GM21717 (cell line): ENCODE results near the gene TESMIN.

ENCODE experiments used
- ATAC-seq: cut with Tn5 transposase; IDR thresholded peaks from one replicate; pipeline ENCODE4 v1.9.1; 2021; ENCODE audit warnings: mild to moderate bottlenecking, moderate library complexity; ENCODE audit not compliant: unreplicated experiment

TESMIN gene

GRCh38 chr11:68684385-68685356, 66.6 kb downstream of the TESMIN start, which contains the start of gene GAL:
TSS of gene GAL (plus strand) at chr11:68684544. CDS start at chr11:68684924, 380 bp downstream.
- ATAC-seq, result no peak

GRCh38 chr11:68683536-68684384, 67.6 kb downstream of the TESMIN start:
- no peak for ATAC-seq

- ATAC-seq, result no peak
Measured at GRCh38 chr11:68683121-68683520, 68.2 kb downstream of the TESMIN start.

- no peak for ATAC-seq
Measured at GRCh38 chr11:68682531-68682961, 68.8 kb downstream of the TESMIN start.

GRCh38 chr11:68680541-68681231, 70.6 kb downstream of the TESMIN start:
- ATAC-seq, result no peak

- no peak for ATAC-seq
Measured at GRCh38 chr11:68678031-68678441, 73.3 kb downstream of the TESMIN start.

GRCh38 chr11:68677432-68677831, 73.9 kb downstream of the TESMIN start:
- no peak for ATAC-seq

GRCh38 chr11:68674461-68674860, 76.9 kb downstream of the TESMIN start:
- ATAC-seq, result no peak

- ATAC-seq, result no peak
Measured at GRCh38 chr11:68673991-68674390, 77.3 kb downstream of the TESMIN start.

- no peak for ATAC-seq
Measured at GRCh38 chr11:68673306-68673945, 77.9 kb downstream of the TESMIN start.

GRCh38 chr11:68670208-68670992, 80.9 kb downstream of the TESMIN start:
- no peak for ATAC-seq

GRCh38 chr11:68669301-68670090, 81.8 kb downstream of the TESMIN start:
- ATAC-seq, result no peak

GRCh38 chr11:68667511-68668500, 83.5 kb downstream of the TESMIN start:
- no peak for ATAC-seq

GRCh38 chr11:68666849-68667248, 84.5 kb downstream of the TESMIN start:
- no peak for ATAC-seq

GRCh38 chr11:68665436-68665835, 85.9 kb downstream of the TESMIN start:
- ATAC-seq, result no peak

GRCh38 chr11:68664906-68665305, 86.4 kb downstream of the TESMIN start:
- no peak for ATAC-seq

- no peak for ATAC-seq
Measured at GRCh38 chr11:68664141-68664540, 87.2 kb downstream of the TESMIN start.
